ENCODE data around the gene TSC22D4.

TSC22D4 gene

DNA sequence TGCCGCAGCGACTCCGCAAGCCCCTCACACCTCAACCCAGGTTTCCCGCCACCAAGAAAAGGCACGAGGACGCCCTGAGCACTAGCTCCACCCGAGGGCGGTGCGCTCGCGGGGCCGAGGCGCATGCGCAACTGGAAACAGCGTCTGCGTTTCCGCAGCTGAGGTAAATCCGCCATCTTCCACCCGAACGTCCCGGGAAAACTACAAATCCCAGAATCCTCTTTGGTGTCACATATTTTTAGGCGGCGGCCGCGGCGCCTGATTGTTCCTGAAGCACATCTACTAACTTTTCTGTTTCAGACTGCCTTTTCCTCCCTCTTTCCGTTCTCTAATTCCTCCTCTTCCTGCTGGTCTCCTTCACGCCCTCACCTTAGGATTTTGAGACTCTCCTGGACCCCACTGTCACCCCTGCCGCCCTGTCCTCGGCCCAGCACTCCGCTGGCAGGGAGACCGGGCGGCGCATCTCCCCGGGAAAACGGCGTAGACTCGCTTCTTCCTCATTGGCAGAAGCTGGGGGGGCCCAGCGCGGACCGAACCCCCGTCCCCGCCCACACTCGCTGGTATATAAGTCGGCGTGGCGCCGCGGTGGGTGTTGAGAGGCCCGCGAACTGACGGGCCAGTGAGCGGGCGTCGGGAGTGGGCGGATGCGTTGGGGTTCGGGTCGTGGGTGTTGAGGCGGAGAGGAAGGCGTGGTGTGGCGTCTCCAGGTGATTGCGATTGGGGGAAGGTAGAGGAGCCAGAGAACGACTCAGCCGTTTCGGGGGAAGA lies 50.6 kb downstream of the TSC22D4 start, which contains the start of gene ZCWPW1:
Gene ZCWPW1, minus strand, starts transcription at position 505 of the 768 bp plus-strand sequence. CDS start 8,054 bp downstream, outside the sequence.
- DNase-seq (ENCODE audit: low read depth), result peak; percentile 92

DNA sequence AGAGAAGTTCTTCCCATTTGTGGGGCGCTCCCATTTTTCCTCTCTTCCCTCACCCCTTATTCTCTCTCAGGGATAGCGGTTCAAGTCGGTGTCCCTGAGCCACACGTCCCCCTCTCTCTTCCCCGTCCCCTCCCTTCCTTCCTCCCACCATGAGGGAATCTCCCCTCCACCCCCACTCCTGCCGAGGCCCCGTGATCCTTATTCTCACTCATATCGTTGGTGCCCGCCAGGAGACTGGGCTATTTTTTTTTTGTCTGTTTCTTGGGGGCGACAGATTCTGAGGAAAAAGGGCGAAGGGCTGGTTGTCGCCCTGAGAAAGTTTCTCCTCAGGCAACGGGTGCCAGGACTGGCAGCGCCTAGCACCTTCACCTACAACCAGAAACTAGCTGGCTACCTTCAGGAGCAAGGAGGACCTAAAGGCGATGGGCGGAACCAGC lies 51.2 kb downstream of the TSC22D4 start:
- no peak for DNase-seq (ENCODE audit: low read depth)

DNA sequence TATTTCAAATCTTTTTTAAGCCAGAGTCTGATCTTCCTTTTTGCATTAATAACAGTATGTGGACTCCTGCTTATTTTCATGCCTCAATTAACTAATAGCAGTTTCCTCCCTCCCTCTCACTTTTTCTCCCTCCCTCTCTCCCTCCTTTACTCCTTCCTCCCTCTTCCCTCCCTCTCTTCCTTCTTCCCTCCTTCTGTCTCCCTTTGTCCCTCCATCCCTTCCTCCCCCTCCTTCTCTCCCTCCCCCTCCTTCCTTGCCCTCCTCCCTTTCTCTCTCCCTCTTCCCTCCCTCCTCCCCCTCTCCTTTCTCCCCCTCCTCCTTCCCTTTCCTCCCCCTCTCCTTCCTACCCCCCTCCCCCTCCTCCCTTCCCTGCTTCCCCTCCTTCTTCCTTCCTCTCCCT lies 52.5 kb downstream of the TSC22D4 start:
- DNase-seq (ENCODE audit: low read depth), result no peak

DNA sequence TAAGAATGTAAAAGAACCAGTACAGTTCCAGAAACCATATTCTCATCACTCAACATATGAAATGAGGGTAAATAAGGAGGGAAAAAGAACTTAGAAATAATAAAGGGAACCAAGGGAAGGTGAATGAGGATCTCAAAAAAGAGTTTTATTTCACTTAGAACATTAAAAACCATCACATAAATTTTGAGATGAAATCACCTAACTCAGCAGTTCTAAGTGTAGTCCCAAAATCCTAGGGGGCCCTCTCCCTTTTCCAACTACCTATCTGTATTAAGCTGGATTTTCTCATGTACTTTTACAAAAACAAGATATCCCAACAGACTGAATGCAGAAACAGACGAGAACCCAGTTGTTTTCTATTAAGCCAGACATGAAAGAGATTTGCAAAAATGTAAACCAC lies 53.7 kb downstream of the TSC22D4 start:
- DNase-seq (ENCODE audit: low read depth), result no peak

DNA sequence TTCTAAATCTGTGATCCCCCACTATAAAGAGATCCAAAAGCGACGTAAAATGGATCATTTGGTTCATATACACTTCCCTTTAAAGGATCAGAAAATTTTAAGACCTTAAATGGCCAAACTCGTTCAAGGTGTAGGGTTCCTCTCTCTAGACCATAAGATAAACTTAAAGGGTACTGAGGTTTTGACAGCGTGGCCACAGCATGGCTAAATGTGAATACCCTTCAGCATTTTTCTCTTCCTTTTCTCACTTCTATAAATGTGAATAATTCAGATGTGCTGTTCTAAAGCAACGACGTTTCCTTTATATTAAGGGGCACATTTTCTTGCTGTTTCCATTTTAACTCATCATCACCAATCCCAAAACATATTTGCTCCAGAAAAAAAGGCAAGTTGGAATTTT lies 55.7 kb downstream of the TSC22D4 start:
- no peak for DNase-seq (ENCODE audit: low read depth)

DNA sequence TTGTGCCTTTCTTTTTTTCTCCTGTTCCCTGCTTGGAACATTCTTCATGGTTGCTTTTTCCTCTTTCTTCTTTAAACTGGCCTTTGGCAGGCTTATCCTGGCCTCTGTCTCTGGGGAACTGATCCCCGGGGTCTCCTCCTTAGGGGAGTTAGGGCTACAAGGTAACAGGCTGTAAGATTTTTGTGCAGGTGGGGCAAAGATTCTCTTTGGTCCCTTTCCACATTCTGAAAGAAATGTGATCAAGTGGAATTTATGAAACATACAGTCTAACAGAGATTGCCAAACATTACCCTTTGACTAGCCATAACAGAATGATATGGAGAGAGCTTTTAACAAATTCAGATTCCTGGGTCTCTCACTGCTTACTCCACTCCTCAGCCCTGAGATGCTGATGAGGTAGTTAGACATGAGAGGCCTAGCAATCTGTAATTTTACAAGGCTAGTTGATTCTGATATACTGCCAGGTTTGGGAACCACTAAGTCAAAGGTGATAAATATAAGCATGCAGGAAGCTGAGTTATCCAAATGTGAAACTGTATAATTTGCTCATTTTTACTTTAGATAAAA lies 59.3 kb downstream of the TSC22D4 start:
- DNase-seq (ENCODE audit: low read depth), result no peak

DNA sequence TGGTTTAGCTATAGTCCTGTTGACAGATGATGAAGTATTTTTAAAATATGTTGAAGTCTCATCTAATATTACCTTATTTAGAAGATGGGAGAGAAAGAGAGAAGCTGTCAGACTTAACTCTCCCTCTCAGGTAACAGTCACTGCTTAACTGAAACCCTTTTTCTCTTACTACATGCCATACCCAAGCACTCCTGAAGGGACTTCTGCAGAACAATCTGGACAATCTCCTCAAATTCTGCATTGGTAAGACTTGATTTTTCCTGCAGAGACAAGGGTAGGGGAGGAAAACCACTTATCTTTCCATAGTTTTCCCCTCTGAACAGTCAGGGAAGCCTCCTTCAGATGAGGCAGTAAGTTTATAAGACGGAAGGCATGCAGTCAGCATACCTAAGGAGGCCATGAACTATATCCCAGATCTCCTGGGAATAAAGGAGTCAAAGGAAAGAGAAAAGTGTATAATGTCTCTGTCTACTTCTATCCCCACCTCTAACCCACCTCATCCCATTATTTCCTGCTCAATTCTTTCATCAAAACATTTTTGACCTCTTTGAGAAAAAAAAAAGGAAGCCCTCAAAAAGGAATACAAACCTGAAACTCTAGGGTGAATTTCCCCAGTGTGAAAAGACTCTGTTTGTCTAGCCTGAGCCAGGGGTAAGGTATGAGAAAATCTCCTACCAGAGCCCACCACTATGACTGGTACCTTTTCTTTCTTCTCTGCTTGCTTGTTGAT lies 59.9 kb downstream of the TSC22D4 start:
- DNase-seq (ENCODE audit: low read depth), result no peak
